GM23338 (cell line): ENCODE measurements around the gene ARHGAP28. TPM values are rescaled to one million over a fixed set of nuclear protein-coding genes. Genes with fewer than 3 reads are reported as not detected.

Source experiments
- ATAC-seq: fragments of 200-7000 bp; cut with Tn5 transposase; 3 replicates; pipeline ENCODE4 v1.9.1; 2020
- DNase-seq: peaks from one replicate; pipeline ENCODE4 v3.0.0-alpha.2; 2015; ENCODE audit warnings: low spot score
- H2AFZ ChIP-seq: fragments of 200-600 bp; sonication (generic); 2 replicates; pipeline ENCODE4 v1.8.0; 2016; ENCODE audit warnings: antibody characterized with exemption, mild to moderate bottlenecking, moderate library complexity
- H3F3A ChIP-seq: fragments of 200-600 bp; sonication (generic); replicated peaks from 2 replicates; pipeline ENCODE4 v1.8.0; 2017; ENCODE audit warnings: antibody characterized with exemption, mixed run types, low read depth
- H3K27ac ChIP-seq: fragments of 200-600 bp; sonication (generic); 2 replicates; pipeline ENCODE4 v1.6.1; 2016; ENCODE audit warnings: low read depth
- H3K27me3 ChIP-seq: fragments of 200-600 bp; sonication (generic); 2 replicates; pipeline ENCODE4 v1.8.0; 2016; ENCODE audit warnings: mild to moderate bottlenecking, mixed run types, moderate library complexity; ENCODE audit not compliant: insufficient read depth
- H3K36me3 ChIP-seq: fragments of 200-600 bp; sonication (generic); 2 replicates; pipeline ENCODE4 v1.8.0; 2016; ENCODE audit warnings: mild to moderate bottlenecking; ENCODE audit not compliant: insufficient read depth
- H3K4me1 ChIP-seq: fragments of 200-600 bp; sonication (generic); 2 replicates; pipeline ENCODE4 v1.8.0; 2016; ENCODE audit warnings: mild to moderate bottlenecking, moderate library complexity; ENCODE audit not compliant: insufficient read depth
- H3K4me2 ChIP-seq: fragments of 200-600 bp; sonication (generic); 2 replicates; pipeline ENCODE4 v1.7.1; 2017; ENCODE audit warnings: mixed run types
- H3K4me3 ChIP-seq: fragments of 200-600 bp; sonication (generic); 2 replicates; pipeline ENCODE4 v1.6.1; 2016; ENCODE audit warnings: mixed run types
- H3K79me2 ChIP-seq: fragments of 200-600 bp; sonication (generic); replicated peaks from 2 replicates; pipeline ENCODE4 v1.8.0; 2017; ENCODE audit warnings: mild to moderate bottlenecking; ENCODE audit not compliant: insufficient read depth
- H3K9me2 ChIP-seq: fragments of 200-600 bp; sonication (generic); 2 replicates; pipeline ENCODE4 v1.8.0; 2017; ENCODE audit not compliant: insufficient read depth
- H4K20me1 ChIP-seq: fragments of 200-600 bp; sonication (generic); replicated peaks from 2 replicates; pipeline ENCODE4 v1.8.0; 2017; ENCODE audit warnings: mild to moderate bottlenecking; ENCODE audit not compliant: insufficient read depth
- H3K27ac Mint-ChIP-seq: 2 replicates; pipeline ENCODE4 v1.8.0; 2020; ENCODE audit warnings: inconsistent platforms, mild to moderate bottlenecking, moderate library complexity, mixed read lengths
- H3K27me3 Mint-ChIP-seq: 3 replicates; pipeline ENCODE4 v1.8.0; 2022; ENCODE audit warnings: low read depth, mild to moderate bottlenecking, moderate library complexity, mixed read lengths, inconsistent platforms; ENCODE audit not compliant: insufficient read depth, poor library complexity
- H3K36me3 Mint-ChIP-seq: 3 replicates; pipeline ENCODE4 v1.8.0; 2021; ENCODE audit warnings: low read depth, mild to moderate bottlenecking, inconsistent platforms, moderate library complexity, mixed read lengths
- H3K4me1 Mint-ChIP-seq: 3 replicates; pipeline ENCODE4 v1.8.0; 2020; ENCODE audit warnings: mild to moderate bottlenecking, inconsistent platforms, mixed read lengths
- H3K4me3 Mint-ChIP-seq: 3 replicates; pipeline ENCODE4 v1.8.0; 2021; ENCODE audit warnings: moderate library complexity, mild to moderate bottlenecking, inconsistent platforms, mixed read lengths
- H3K9me3 Mint-ChIP-seq: 3 replicates; pipeline ENCODE4 v1.8.0; 2020; ENCODE audit warnings: moderate library complexity, mild to moderate bottlenecking, inconsistent platforms, mixed read lengths
- EZH2phosphoT487 ChIP-seq: fragments of 200-600 bp; sonication (generic); IDR thresholded peaks from one replicate; pipeline ENCODE4 v1.8.1; 2018; ENCODE audit warnings: antibody characterized with exemption; ENCODE audit not compliant: unreplicated experiment
- JUNB ChIP-seq: IDR thresholded peaks from one replicate; pipeline ENCODE4 v1.6.1; 2016; ENCODE audit warnings: antibody characterized with exemption; ENCODE audit not compliant: unreplicated experiment
- POLR2AphosphoS5 ChIP-seq: IDR thresholded peaks from 2 replicates; pipeline ENCODE4 v1.6.1; 2016; ENCODE audit warnings: antibody characterized with exemption, low read depth
- ZNF114 ChIP-seq: fragments of 250-450 bp; sonication (Bioruptor Pico); IDR thresholded peaks from 2 replicates; pipeline ENCODE4 v1.5.0; 2020; ENCODE audit warnings: mild to moderate bottlenecking, moderate library complexity
- ZNF331 ChIP-seq: fragments of 250-450 bp; sonication (Bioruptor Pico); IDR thresholded peaks from 2 replicates; pipeline ENCODE4 v1.5.0; 2020; ENCODE audit warnings: low read depth, mild to moderate bottlenecking, moderate library complexity
- ZNF462 ChIP-seq: fragments of 250-450 bp; sonication (Bioruptor Pico); IDR thresholded peaks from 2 replicates; pipeline ENCODE4 v1.5.0; 2020; ENCODE audit warnings: mild to moderate bottlenecking, moderate library complexity
- polyA plus RNA-seq: library from polyadenylated mRNA; unstranded; fragments of >200 nt; fragmentation: Nextera tagmentation; extraction: Ambion mirVana; gene quantifications from 2 replicates; pipeline ENCODE4 v1.2.1, GENCODE V29; 2016
- total RNA-seq: library from RNA; depleted of rRNA; stranded (reverse); fragments of >200 nt; shearing (Covaris generic); gene quantifications from 2 replicates; pipeline ENCODE4 v1.2.3, GENCODE V29; 2014
- TF ChIP-seq, protein P1 (sequence below): IDR thresholded peaks from 2 replicates; pipeline ENCODE4 v1.6.1; 2016; ENCODE audit warnings: antibody characterized with exemption

ARHGAP28 gene
- total and polyA plus RNA-seq, 2 experiments from 2014 or later: 2.8 to 9.6 TPM

DNA sequence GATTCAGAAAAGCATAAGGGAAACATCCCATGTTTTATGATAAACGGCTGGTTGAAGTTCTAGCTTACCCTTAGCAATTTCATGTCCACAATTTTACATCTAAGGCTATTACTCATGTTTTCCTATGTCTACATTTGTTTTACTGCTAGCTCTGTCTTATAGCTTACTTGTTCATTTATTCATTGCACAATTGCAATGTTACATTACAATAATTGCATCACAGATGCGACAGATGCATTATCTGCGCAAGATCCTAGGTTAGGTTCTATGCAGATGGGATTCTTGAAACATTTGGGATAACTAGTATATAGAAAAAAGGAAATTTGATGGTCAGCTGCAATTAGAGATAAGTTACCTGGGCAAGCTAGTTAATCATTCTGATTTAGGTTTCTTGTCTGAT lies 108.4 kb downstream of the ARHGAP28 start:
- no peak for DNase-seq
- H3K36me3 ChIP-seq: no peaks in the 10 kb centered on the region
- H3K4me3 ChIP-seq: no peak overlapping the region
- H3K4me2 ChIP-seq: no peak overlapping the region
- H3K27me3 ChIP-seq: no peaks in the 10 kb centered on the region
- TF ChIP-seq POLR2AphosphoS5 (no peak), ZNF114 (CRISPR knock-in tag) (no peak), EZH2phosphoT487 (no peak), ZNF462 (CRISPR knock-in tag) (no peak), ZNF331 (CRISPR knock-in tag) (no peak), JUNB (no peak)
- TF ChIP-seq, protein P1, sequence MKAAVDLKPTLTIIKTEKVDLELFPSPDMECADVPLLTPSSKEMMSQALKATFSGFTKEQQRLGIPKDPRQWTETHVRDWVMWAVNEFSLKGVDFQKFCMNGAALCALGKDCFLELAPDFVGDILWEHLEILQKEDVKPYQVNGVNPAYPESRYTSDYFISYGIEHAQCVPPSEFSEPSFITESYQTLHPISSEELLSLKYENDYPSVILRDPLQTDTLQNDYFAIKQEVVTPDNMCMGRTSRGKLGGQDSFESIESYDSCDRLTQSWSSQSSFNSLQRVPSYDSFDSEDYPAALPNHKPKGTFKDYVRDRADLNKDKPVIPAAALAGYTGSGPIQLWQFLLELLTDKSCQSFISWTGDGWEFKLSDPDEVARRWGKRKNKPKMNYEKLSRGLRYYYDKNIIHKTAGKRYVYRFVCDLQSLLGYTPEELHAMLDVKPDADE: no peak
- Mint-ChIP-seq H3K36me3 (no peaks in the 10 kb centered on the region), H3K4me1 (peaks cover 5% of the 10 kb centered on the region), H3K4me3 (no peak overlapping the region), H3K9me3 (no peaks in the 10 kb centered on the region), H3K27me3 (peaks cover 1% of the 10 kb centered on the region), H3K27ac (no peak overlapping the region)
- no peak for ATAC-seq
- no peak overlapping the region for H3K27ac ChIP-seq
- H4K20me1 ChIP-seq: no peaks in the 10 kb centered on the region
- H3K4me1 ChIP-seq: peaks cover 12% of the 10 kb centered on the region
- no peak overlapping the region for H2AFZ ChIP-seq
- H3F3A ChIP-seq: no peaks in the 10 kb centered on the region
- no peaks in the 10 kb centered on the region for H3K9me2 ChIP-seq
- no peaks in the 10 kb centered on the region for H3K79me2 ChIP-seq
